Mesenchymal stem cell (in vitro differentiated cells and primary cell): Measurements from ENCODE around the gene CDKN2C.

Source experiments
- DNase-seq: peaks from one replicate; pipeline ENCODE4 v3.0.0-alpha.2; 2013
- H2AFZ ChIP-seq: one replicate; pipeline ENCODE4 v1.6.1; 2013; ENCODE audit warnings: low read depth, mild to moderate bottlenecking, control low read depth, inconsistent platforms, low read length, moderate library complexity
- H2AK5ac ChIP-seq: 2 replicates; pipeline ENCODE4 v1.6.1; 2013; ENCODE audit warnings: low read length, moderate library complexity, mild to moderate bottlenecking, inconsistent platforms; ENCODE audit not compliant: severe bottlenecking
- H2BK120ac ChIP-seq: one replicate; pipeline ENCODE4 v1.6.1; 2013; ENCODE audit warnings: low read depth, mild to moderate bottlenecking, inconsistent platforms, low read length, moderate library complexity
- H2BK12ac ChIP-seq, 2 experiments: one replicate each; pipeline ENCODE4 v1.6.1; 2013; ENCODE audit warnings: inconsistent platforms in 2 of 2, low read length in 2 of 2, mild to moderate bottlenecking in 2 of 2, moderate library complexity in 2 of 2, control low read depth in 1 of 2
- H2BK15ac ChIP-seq: one replicate; pipeline ENCODE4 v1.6.1; 2013; ENCODE audit warnings: mild to moderate bottlenecking, low read depth, inconsistent platforms; ENCODE audit not compliant: poor library complexity, severe bottlenecking
- H2BK5ac ChIP-seq: 2 replicates; pipeline ENCODE4 v1.6.1; 2013; ENCODE audit warnings: low read depth, mild to moderate bottlenecking, low read length, control low read depth, inconsistent platforms; ENCODE audit not compliant: poor library complexity, severe bottlenecking
- H3K14ac ChIP-seq, 2 experiments: one replicate each; pipeline ENCODE4 v1.6.1; 2013; ENCODE audit warnings: inconsistent platforms in 2 of 2, low read length in 2 of 2, control low read depth in 1 of 2, mild to moderate bottlenecking in 1 of 2, moderate library complexity in 1 of 2
- H3K18ac ChIP-seq, 2 experiments: one replicate each; pipeline ENCODE4 v1.6.1; 2013; ENCODE audit warnings: inconsistent platforms in 2 of 2, low read length in 2 of 2, control low read depth in 1 of 2, low read depth in 1 of 2, mild to moderate bottlenecking in 1 of 2
- H3K23ac ChIP-seq, 2 experiments: one replicate each; pipeline ENCODE4 v1.6.1; 2013; ENCODE audit warnings: inconsistent platforms in 2 of 2, low read length in 2 of 2, mild to moderate bottlenecking in 2 of 2, moderate library complexity in 2 of 2, control low read depth in 1 of 2
- H3K27ac ChIP-seq: 2 replicates; pipeline ENCODE4 v1.5.1; 2013; ENCODE audit warnings: mild to moderate bottlenecking, moderate library complexity, low read length, control low read depth, inconsistent platforms; ENCODE audit not compliant: poor library complexity, severe bottlenecking
- H3K27me3 ChIP-seq, 2 experiments: 2 replicates each; pipeline versions ENCODE4 v1.6.1 to v1.7.0; 2013; ENCODE audit warnings: low read length in 2 of 2, mild to moderate bottlenecking in 2 of 2, moderate library complexity in 2 of 2, control low read depth in 1 of 2, inconsistent platforms in 1 of 2; ENCODE audit not compliant: control insufficient read depth in 1 of 2, insufficient read depth in 1 of 2
- H3K36me3 ChIP-seq, 2 experiments: 2 replicates each; pipeline versions ENCODE4 v1.6.1 to v1.7.0; 2013; ENCODE audit warnings: low read length in 2 of 2, control low read depth in 1 of 2, inconsistent platforms in 1 of 2, low read depth in 1 of 2, mild to moderate bottlenecking in 1 of 2; ENCODE audit not compliant: insufficient read depth in 2 of 2, control insufficient read depth in 1 of 2
- H3K4ac ChIP-seq, 2 experiments: one replicate each; pipeline ENCODE4 v1.6.1; 2013; ENCODE audit warnings: inconsistent platforms in 2 of 2, low read length in 2 of 2, mild to moderate bottlenecking in 2 of 2, moderate library complexity in 2 of 2, control low read depth in 1 of 2, low read depth in 1 of 2
- H3K4me1 ChIP-seq: 2 replicates; pipeline ENCODE4 v1.6.1; 2013; ENCODE audit warnings: low read depth, low read length, control low read depth; ENCODE audit not compliant: control insufficient read depth, insufficient read depth
- H3K4me2 ChIP-seq: 2 replicates; pipeline ENCODE4 v1.6.1; 2013; ENCODE audit warnings: low read length, mild to moderate bottlenecking, inconsistent platforms; ENCODE audit not compliant: poor library complexity, severe bottlenecking
- H3K4me3 ChIP-seq, 2 experiments: 2 replicates each; pipeline versions ENCODE4 v1.5.1 to v1.7.0; 2013; ENCODE audit warnings: low read length in 2 of 2, mild to moderate bottlenecking in 2 of 2, control low read depth in 1 of 2, low read depth in 1 of 2; ENCODE audit not compliant: insufficient read depth in 1 of 2
- H3K79me1 ChIP-seq: replicated peaks from 2 replicates; pipeline ENCODE4 v1.6.1; 2013; ENCODE audit warnings: mild to moderate bottlenecking, control low read depth, low read length, inconsistent platforms; ENCODE audit not compliant: poor library complexity, severe bottlenecking
- H3K9ac ChIP-seq: 2 replicates; pipeline ENCODE4 v1.7.0; 2013; ENCODE audit warnings: mild to moderate bottlenecking, low read length, moderate library complexity
- H3K9me3 ChIP-seq: 2 replicates; pipeline ENCODE4 v1.7.0; 2013; ENCODE audit warnings: mild to moderate bottlenecking, low read length; ENCODE audit not compliant: control insufficient read depth
- H4K8ac ChIP-seq: one replicate; pipeline ENCODE4 v1.6.1; 2013; ENCODE audit warnings: inconsistent platforms, mild to moderate bottlenecking, low read length, moderate library complexity
- H4K91ac ChIP-seq: one replicate; pipeline ENCODE4 v1.6.1; 2013; ENCODE audit warnings: mild to moderate bottlenecking, low read length, inconsistent platforms
- WGBS: methylation state at CpG from one replicate; pipeline ENCODE4 v1.1.7; 2013; ENCODE audit warnings: mixed read lengths; 5-methylcytosine and 5-hydroxymethylcytosine counted together

Gene CDKN2C

GRCh38 chr1:50940291-50940690, 29.8 kb upstream of the CDKN2C start:
- WGBS = 100% methylated on average over 2 of the region's 3 CpGs
- no peak overlapping the region for H3K14ac ChIP-seq
- H3K27me3 ChIP-seq = no peaks in the 10 kb centered on the region
- no peak overlapping the region for H3K27ac ChIP-seq
- no peaks in the 10 kb centered on the region for H3K4me1 ChIP-seq
- peaks cover 35% of the 10 kb centered on the region for H3K79me1 ChIP-seq
- no peak overlapping the region for H2BK12ac ChIP-seq
- peaks cover 0 to 3% of the 10 kb centered on the region in 2 experiments for H3K36me3 ChIP-seq
- H3K23ac ChIP-seq = no peak overlapping the region
- no peak for DNase-seq
- no peaks in the 10 kb centered on the region for H3K9me3 ChIP-seq
- no peak overlapping the region for H2AK5ac ChIP-seq
- no peak overlapping the region for H2AFZ ChIP-seq
- H4K91ac ChIP-seq = no peak overlapping the region
- no peak overlapping the region for H3K18ac ChIP-seq
- H2BK120ac ChIP-seq = no peak overlapping the region
- no peak overlapping the region for H3K4me2 ChIP-seq
- no peak overlapping the region for H4K8ac ChIP-seq
- no peak overlapping the region for H3K4ac ChIP-seq
- no peak overlapping the region for H3K4me3 ChIP-seq
- H3K9ac ChIP-seq = no peak overlapping the region
- no peak overlapping the region for H2BK15ac ChIP-seq
- H2BK5ac ChIP-seq = no peak overlapping the region

GRCh38 chr1:50942334-50942733, 27.7 kb upstream of the CDKN2C start:
- DNase-seq = no peak
- no peak overlapping the region for H4K91ac ChIP-seq
- 100% methylated on average over 1 of the region's 1 CpG for WGBS
- no peak overlapping the region for H3K4me2 ChIP-seq
- no peaks in the 10 kb centered on the region for H3K9me3 ChIP-seq
- no peak overlapping the region for H2BK15ac ChIP-seq
- no peak overlapping the region for H3K9ac ChIP-seq
- H2AFZ ChIP-seq = no peak overlapping the region
- H3K36me3 ChIP-seq = peaks cover 0 to 3% of the 10 kb centered on the region in 2 experiments
- no peak overlapping the region for H2BK120ac ChIP-seq
- peaks cover 40% of the 10 kb centered on the region for H3K79me1 ChIP-seq
- no peak overlapping the region for H4K8ac ChIP-seq
- no peak overlapping the region for H2BK12ac ChIP-seq
- H2BK5ac ChIP-seq = no peak overlapping the region
- no peaks in the 10 kb centered on the region for H3K27me3 ChIP-seq
- no peaks in the 10 kb centered on the region for H3K4me1 ChIP-seq
- H3K14ac ChIP-seq = no peak overlapping the region
- H3K23ac ChIP-seq = no peak overlapping the region
- H3K18ac ChIP-seq = no peak overlapping the region
- no peak overlapping the region for H3K4me3 ChIP-seq
- no peak overlapping the region for H3K4ac ChIP-seq
- H2AK5ac ChIP-seq = no peak overlapping the region
- H3K27ac ChIP-seq = no peak overlapping the region

- no peak overlapping the region for H2BK15ac ChIP-seq
- no peak overlapping the region for H3K14ac ChIP-seq
- H2BK12ac ChIP-seq = no peak overlapping the region
- H3K4ac ChIP-seq = no peak overlapping the region
- no peaks in the 10 kb centered on the region for H3K27me3 ChIP-seq
- no peak overlapping the region for H4K91ac ChIP-seq
- H3K4me1 ChIP-seq = peaks cover 4% of the 10 kb centered on the region
- H4K8ac ChIP-seq = no peak overlapping the region
- H3K9me3 ChIP-seq = no peaks in the 10 kb centered on the region
- H3K18ac ChIP-seq = no peak overlapping the region
- DNase-seq = no peak
- no peak overlapping the region for H2BK120ac ChIP-seq
- H2BK5ac ChIP-seq = no peak overlapping the region
- H3K36me3 ChIP-seq = no peaks in the 10 kb centered on the region
- H3K79me1 ChIP-seq = peaks cover 27% of the 10 kb centered on the region
- no peak overlapping the region for H3K4me3 ChIP-seq
- WGBS = 90% methylated on average over 9 of the region's 9 CpGs
- H3K27ac ChIP-seq = no peak overlapping the region
- H3K4me2 ChIP-seq = no peak overlapping the region
- no peak overlapping the region for H3K23ac ChIP-seq
- H2AK5ac ChIP-seq = no peak overlapping the region
- H2AFZ ChIP-seq = no peak overlapping the region
- no peak overlapping the region for H3K9ac ChIP-seq
Measured at GRCh38 chr1:50949286-50949982, 20.6 kb upstream of the CDKN2C start.

GRCh38 chr1:50950396-50950795, 19.6 kb upstream of the CDKN2C start:
- H3K4me1 ChIP-seq = peaks cover 4% of the 10 kb centered on the region
- H3K14ac ChIP-seq = no peak overlapping the region
- no peaks in the 10 kb centered on the region for H3K9me3 ChIP-seq
- no peak overlapping the region for H3K4me2 ChIP-seq
- H2BK5ac ChIP-seq = no peak overlapping the region
- WGBS = 100% methylated on average over 1 of the region's 1 CpG
- no peak overlapping the region for H2BK120ac ChIP-seq
- H3K27me3 ChIP-seq = no peaks in the 10 kb centered on the region
- no peak overlapping the region for H3K4ac ChIP-seq
- no peak overlapping the region for H3K18ac ChIP-seq
- no peak overlapping the region for H3K9ac ChIP-seq
- peaks cover 23% of the 10 kb centered on the region for H3K79me1 ChIP-seq
- no peak overlapping the region for H4K8ac ChIP-seq
- DNase-seq = no peak
- H2BK15ac ChIP-seq = no peak overlapping the region
- H2AFZ ChIP-seq = no peak overlapping the region
- H3K23ac ChIP-seq = no peak overlapping the region
- no peak overlapping the region for H4K91ac ChIP-seq
- H2BK12ac ChIP-seq = no peak overlapping the region
- no peak overlapping the region for H3K27ac ChIP-seq
- no peaks in the 10 kb centered on the region for H3K36me3 ChIP-seq
- H3K4me3 ChIP-seq = no peak overlapping the region
- no peak overlapping the region for H2AK5ac ChIP-seq
